CD4-positive, alpha-beta T cell treated with Interleukin-17A for 4 hours (primary cell): ENCODE results near the gene HPCAL4.

Source experiments
- DNase-seq: peaks from one replicate; pipeline ENCODE4 v3.0.0-alpha.2; 2020; ENCODE audit warnings: mixed read lengths

The HPCAL4 gene

DNA sequence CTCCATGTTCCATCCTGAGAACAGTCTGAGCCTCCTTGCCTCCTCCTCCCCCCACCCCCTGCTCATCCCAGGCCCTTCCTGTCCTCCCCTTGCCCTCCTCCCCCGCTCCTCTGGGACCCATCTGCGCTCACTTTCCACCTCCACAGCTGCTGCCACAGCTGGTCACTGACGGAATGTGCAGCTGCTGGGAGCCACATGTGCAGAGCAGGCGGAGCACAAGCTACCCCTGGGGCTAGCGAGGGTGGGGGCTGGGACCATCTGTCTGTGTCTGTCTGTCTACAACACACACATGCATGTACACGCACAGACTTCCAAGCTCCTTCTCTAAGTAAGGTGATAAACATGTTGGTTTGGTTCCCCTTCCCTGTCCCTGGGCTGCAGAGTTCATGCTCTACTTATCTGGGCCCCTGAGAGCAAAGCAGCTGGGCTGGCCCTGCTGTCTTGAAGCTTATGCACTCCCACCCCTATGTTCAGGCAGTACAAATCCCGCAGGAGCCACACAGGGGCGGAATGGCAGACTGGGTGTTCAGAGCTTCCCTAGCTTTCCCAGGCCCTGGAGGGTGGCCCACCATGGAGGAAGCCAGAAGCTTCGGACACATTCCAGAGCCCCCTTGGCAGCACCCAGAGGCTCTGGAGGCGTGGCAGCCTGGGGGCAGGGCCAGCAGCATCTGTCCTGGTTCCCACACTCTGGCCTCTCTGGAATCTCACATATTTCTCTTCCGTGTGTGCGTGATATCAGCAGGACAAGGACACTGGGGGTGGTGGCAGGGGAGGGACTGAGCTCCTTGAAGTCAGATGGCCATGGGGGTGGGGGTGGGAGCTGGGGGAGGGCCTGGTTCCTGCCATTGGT, 44.8 kb downstream of the HPCAL4 start:
- DNase-seq, result no peak

DNA sequence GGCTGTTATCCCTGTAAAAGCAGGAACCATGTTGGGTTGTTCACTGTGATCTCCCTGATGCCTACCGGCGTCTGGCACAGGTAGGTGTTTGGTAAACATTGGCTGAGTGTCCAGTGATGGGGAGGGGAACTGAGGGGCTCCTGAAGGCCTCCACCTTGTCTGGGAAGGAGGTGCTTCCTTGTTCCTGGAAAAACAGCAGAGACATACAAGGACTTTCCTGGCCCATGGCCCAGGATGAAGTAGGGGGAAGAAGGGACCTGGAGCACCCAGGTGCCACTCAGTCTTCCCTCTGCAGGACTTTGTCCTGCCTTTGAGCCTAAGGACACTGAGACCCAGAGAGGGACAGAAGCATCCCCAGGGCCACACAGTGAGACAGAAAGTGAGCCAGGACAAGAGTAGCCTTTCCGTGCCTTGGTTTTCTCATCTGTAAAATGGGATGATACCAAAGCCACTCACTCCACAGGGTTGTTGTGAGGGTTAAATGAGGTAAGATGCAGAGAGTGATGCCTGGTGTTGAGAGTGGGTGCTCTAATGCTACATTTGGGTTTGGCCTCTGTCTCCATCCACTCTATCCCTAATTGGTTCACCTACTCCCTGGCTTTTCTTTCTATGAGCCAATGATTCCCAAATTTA, 45.7 kb downstream of the HPCAL4 start:
- no peak for DNase-seq

- no peak for DNase-seq
Observed at GRCh38 chr1:39643705-39644104, 47.5 kb downstream of the HPCAL4 start.

GRCh38 chr1:39642796-39643195, 48.4 kb downstream of the HPCAL4 start:
- DNase-seq, result no peak

DNA sequence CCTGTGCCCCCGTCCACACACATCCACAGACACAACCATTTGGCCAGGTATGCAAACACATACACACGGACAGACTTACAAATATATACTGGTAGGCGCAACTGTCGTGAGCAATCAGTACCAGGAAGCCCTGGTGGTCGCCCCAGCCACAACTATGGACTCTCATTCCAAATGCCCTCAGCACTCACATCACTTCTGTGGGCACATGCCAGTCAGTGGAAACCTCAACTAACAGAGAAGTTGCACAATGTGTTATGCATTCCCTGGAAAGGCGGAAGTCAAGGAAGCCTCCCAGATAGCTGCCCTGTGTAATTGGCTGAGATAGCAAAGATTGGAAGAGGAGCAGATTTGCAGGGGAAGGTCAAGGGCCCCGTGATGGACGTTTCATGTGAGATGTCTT, 50.4 kb downstream of the HPCAL4 start:
- no peak for DNase-seq

DNA sequence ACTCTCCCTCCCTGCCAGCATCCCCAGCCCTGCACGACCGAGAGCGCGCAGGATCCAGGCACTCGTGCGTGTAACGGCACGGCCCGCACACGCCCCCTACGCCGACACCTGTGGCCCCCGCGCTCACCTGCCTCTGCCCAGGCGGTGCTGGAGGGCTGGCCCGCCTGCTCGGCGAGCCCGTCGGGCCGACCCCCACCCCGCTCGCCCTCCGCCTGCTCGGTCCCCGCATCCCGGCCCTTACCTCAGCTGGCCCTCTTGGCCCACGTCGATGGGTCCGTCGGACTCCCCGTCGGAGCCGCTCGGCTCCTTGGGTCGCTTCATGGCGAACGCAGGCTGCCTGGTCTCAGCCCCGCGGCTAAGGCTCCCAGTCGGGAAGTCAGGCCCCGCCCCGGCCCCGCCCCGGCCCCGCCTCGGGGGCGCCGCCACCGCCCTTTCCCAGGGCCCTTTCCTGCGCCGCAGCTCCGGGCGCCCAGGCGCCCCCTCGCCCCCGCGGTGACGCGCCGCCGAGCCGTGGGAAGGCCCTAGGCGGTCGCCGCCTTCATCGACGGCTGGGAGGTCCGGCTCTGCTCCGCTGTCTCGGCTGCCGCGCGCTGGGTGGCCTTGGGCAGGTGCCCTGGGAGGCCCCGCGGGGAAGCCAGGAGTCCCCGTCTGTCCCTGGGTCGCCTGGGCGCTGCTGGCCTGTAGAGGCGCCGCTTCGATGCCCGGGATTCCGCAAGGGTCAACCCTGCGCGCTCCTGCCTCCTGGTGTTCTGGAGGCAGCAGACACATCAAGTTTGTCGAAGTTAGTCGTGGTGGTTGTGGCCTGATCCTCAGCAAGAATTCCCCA, 51.7 kb downstream of the HPCAL4 start, which contains the start of gene HEYL:
Gene HEYL (minus strand): TSS at position 339 of the 826 bp plus-strand sequence. CDS start 18 bp downstream, at position 321.
- peak; percentile 82 for DNase-seq

DNA sequence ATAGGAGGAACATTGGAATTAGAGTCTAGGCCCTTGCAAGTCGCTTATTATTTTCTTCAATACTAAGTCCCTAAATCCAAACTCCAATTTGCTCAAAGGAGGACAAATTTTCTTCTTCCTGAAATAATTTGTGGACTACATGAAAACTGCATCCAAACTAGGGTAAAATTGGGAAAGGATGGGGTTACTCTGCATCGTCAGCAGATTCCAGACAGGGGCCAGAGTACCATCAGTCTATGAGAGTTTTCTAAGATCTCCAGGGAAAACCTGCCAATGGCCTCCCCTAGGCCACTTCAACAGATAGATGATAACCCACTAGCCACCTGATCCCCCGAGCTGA, 52.3 kb downstream of the HPCAL4 start:
- no peak for DNase-seq

DNA sequence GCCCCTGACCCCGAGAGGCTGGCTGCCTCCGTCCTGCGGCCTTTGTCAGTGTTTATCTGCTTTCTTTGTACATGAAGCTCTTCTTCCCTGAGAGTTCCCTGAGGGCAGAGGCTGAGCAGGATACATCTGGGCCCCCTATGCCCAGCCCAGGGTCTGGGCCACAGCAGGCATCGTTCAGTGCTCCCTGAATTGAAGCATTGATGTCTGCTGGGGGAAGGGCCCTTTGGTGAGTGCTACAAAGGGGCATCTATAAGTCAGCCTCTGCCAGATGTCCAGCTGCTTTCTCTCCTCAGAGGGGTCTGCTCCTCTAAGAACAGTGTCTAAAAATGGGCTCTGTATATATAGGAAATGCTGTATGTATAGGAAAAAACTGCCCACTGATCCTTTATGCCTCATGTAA, 53.9 kb downstream of the HPCAL4 start:
- DNase-seq, result no peak

DNA sequence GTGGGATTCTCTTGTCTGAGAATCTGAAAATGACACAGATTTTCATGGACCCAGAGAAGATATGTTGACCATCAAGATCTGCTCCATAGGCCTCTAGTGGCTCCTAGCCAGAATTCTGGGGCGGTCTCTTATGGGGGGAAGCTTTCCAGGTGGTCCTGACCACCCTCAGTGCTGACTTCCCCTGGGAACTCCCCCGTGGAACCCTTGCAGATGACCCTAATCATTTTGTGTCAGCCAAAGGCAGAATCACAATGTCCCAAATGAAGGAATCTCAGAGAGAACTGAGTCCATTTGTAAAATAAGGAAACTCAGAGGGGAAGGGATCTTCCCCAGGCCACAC, 55.4 kb downstream of the HPCAL4 start:
- no peak for DNase-seq

DNA sequence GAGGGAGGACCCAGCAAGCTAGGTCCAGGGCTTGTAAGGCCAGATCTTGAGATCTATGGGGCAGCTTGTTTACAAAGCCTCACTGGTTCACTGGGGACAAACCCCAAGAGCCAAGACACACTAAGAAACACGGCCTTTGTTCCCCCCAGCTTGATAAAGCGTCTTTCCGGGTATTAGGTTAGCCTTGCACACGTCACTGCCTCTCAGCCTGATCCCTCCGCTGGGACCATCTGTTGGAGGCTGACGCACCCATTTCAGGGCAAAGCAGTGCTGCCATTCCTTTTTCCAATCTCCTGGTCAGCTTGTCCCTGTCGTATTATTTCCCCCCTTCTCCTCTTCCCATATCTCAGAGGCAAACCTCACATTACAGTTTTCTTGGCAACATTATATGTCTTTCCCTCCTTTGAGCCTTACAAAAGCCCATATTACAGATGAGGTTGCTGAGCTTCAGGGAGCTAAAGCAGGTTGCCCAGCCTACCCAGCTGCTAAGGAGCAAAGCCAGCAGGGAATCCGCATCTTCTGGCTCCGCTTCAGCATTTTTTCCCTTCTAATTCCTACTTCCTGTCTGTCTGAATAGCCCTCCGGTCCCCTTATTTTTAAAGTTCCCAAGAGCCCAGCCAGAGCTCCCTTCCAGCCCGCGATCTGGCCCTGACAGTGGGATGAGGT, 55.9 kb downstream of the HPCAL4 start:
- no peak for DNase-seq

- no peak for DNase-seq
Observed at GRCh38 chr1:39633422-39633821, 57.8 kb downstream of the HPCAL4 start.

DNA sequence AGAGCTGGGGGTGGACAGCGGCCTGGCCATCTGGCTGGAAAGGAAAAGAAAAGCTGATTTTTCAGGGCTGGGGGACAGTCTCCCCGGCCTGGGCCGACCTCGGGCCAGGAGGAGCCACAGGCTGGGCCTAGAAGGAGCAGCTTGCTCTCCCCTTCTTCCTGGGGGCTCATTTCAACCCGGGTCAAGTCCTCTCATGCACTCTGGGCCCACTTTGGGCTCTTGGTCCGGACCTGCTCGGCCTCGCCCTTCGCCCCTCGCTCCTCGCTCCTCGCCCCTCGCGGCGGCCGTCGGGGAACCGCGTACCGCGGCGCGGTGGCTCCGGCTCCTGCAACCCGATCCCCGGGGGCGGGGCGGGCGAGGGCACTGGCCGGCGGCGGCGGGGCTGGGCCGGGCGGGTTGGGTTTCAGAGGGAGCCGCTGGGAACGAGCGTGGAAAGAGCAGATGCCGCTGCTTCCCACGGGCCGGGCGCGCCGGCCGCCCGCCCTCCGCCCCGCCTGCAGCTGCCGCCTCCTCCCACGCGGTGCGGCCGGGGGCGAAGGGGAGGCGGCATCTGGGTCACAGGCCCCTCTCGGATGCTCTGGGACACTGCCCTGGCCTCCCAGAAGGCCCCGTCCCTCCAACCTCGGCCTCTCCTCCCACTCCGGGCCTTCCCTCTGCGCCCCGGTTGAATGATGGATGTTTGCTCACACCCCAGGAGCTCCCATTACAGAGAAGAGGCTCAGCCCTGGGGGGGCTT, 58.4 kb downstream of the HPCAL4 start:
- DNase-seq, result no peak

DNA sequence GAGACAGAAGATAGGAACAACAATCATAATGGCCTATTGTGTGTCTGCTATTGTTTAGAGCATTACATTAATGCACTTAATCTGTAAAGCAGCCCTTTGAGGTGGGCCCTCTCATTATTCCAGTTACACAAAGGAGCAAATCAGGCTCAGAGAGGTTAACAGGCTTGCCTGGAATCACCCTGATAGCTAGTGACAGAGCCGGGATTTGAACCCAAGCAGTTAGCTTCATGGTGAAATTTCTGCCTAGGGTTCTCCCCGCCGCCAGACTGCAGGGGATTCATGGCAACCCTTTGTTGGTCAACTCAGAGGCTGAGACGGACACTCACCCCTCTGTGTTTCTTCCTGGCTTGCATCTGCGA, 58.9 kb downstream of the HPCAL4 start:
- DNase-seq, result no peak

GRCh38 chr1:39631361-39632322, 59.6 kb downstream of the HPCAL4 start:
- no peak for DNase-seq

DNA sequence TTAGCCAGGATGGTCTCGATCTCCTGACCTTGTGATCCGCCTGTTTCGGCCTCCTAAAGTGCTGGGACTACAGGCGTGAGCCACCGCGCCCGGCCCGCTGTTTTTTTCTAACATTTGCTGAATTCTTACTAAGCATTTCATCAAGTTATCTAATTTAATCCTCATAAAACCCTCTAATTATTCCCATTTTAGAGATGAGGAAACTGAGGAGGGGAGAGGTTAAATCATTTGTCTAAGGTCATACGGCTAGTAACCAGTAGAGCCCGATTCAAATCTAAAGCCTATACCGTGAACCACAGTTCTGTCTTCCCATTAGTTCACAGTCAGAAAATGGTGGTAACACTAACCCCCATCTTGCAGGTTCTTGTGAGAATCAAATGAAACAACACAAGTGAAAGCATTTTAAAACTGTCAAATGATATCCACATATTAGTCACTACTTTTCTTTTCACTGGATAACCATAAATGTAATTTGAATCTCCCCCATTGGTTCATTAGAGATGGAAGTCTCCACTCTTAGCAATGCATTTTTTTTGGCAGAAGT, 62.4 kb downstream of the HPCAL4 start:
- no peak for DNase-seq
